ENCODE results near the gene GXYLT2. TPM values are rescaled to one million over a fixed set of nuclear protein-coding genes. Genes with fewer than 3 reads are reported as not detected.

Gene GXYLT2
- 65.3 TPM for total RNA-seq

- peak; percentile 59 for DNase-seq
Measured at GRCh38 chr3:72887705-72888545, at the start of gene GXYLT2. Gene GXYLT2, plus strand, starts transcription at chr3:72888046. Its CDS starts 188 bp downstream, at chr3:72888234.

GRCh38 chr3:72839057-72839456 is 48.8 kb upstream of the GXYLT2 start:
- DNase-seq, result no peak

GRCh38 chr3:72844436-72844993 is 43.3 kb upstream of the GXYLT2 start:
- no peak for DNase-seq

GRCh38 chr3:72846166-72846565 is 41.7 kb upstream of the GXYLT2 start:
- no peak for DNase-seq

GRCh38 chr3:72847282-72847681 is 40.6 kb upstream of the GXYLT2 start:
- no peak for DNase-seq

GRCh38 chr3:72847751-72848702 is 39.8 kb upstream of the GXYLT2 start, which contains the start of gene SHQ1:
Gene SHQ1, minus strand, starts transcription at chr3:72848445. Its CDS starts 105 bp downstream, at chr3:72848340.
- peak; percentile 96 for DNase-seq

- no peak for DNase-seq
Measured at GRCh38 chr3:72848703-72849081, 39.2 kb upstream of the GXYLT2 start.

GRCh38 chr3:72855001-72855400 is 32.8 kb upstream of the GXYLT2 start:
- no peak for DNase-seq

- no peak for DNase-seq
Measured at GRCh38 chr3:72860053-72860452, 27.8 kb upstream of the GXYLT2 start.

GRCh38 chr3:72860846-72861245 is 27.0 kb upstream of the GXYLT2 start:
- DNase-seq, result no peak

- DNase-seq, result no peak
Measured at GRCh38 chr3:72862314-72863090, 25.3 kb upstream of the GXYLT2 start.

GRCh38 chr3:72872183-72872582 is 15.7 kb upstream of the GXYLT2 start:
- DNase-seq, result peak; percentile 60

- peak; percentile 73 for DNase-seq
Measured at GRCh38 chr3:72887343-72887704, 522 bp upstream of the GXYLT2 start.

- peak; percentile 17 for DNase-seq
Measured at GRCh38 chr3:72888546-72889309, 882 bp downstream of the GXYLT2 start.

- DNase-seq, result no peak
Measured at GRCh38 chr3:72889310-72890165, 1.7 kb downstream of the GXYLT2 start.

GRCh38 chr3:72890166-72890925 is 2.5 kb downstream of the GXYLT2 start:
- no peak for DNase-seq

GRCh38 chr3:72891053-72891855 is 3.4 kb downstream of the GXYLT2 start:
- peak; percentile 95 for DNase-seq

GRCh38 chr3:72892081-72892775 is 4.4 kb downstream of the GXYLT2 start:
- DNase-seq, result peak; percentile 92
